ENCODE data around the gene USP40. TPM values are rescaled to one million over a fixed set of nuclear protein-coding genes. Genes with fewer than 3 reads are reported as not detected.

Gene USP40
- total RNA-seq, 6 experiments from 2014 or later = 22.8 to 27.4 (median 24.3) TPM

GRCh38 chr2:233455491-233455890 is 111.1 kb downstream of the USP40 start:
- Mint-ChIP-seq H3K27ac (no peak overlapping the region), H3K9me3 (no peaks in the 10 kb centered on the region), H3K27me3 (ENCODE audit: insufficient read depth) (no peaks in the 10 kb centered on the region; the same call in 1 of the 2 replicates), H3K36me3 (ENCODE audit: low read depth) (peaks cover 6% of the 10 kb centered on the region; the same call in 1 of the 2 replicates), H3K4me1 (ENCODE audit: low read depth) (no peaks in the 10 kb centered on the region), H3K4me3 (no peak overlapping the region)
- TF ChIP-seq CTCF (IDR thresholded peaks at IDR 0.05) = no peak
- no peak for DNase-seq

GRCh38 chr2:233455006-233455405 is 111.6 kb downstream of the USP40 start:
- no peak for DNase-seq
- no peak overlapping the region for H3K27ac Mint-ChIP-seq
- H3K9me3 Mint-ChIP-seq = no peaks in the 10 kb centered on the region
- H3K36me3 Mint-ChIP-seq (ENCODE audit: low read depth) = peaks cover 6% of the 10 kb centered on the region; the same call in 1 of the 2 replicates
- TF ChIP-seq CTCF (IDR thresholded peaks at IDR 0.05) = no peak
- no peaks in the 10 kb centered on the region for H3K4me1 Mint-ChIP-seq (ENCODE audit: low read depth)
- H3K27me3 Mint-ChIP-seq (ENCODE audit: insufficient read depth) = no peaks in the 10 kb centered on the region; the same call in 1 of the 2 replicates
- H3K4me3 Mint-ChIP-seq = no peak overlapping the region

- Mint-ChIP-seq H3K4me3 (no peak overlapping the region), H3K27ac (no peak overlapping the region), H3K36me3 (ENCODE audit: low read depth) (peaks cover 6% of the 10 kb centered on the region; the same call in 1 of the 2 replicates), H3K27me3 (ENCODE audit: insufficient read depth) (no peaks in the 10 kb centered on the region; the same call in none of the 2 replicates), H3K9me3 (no peaks in the 10 kb centered on the region), H3K4me1 (ENCODE audit: low read depth) (no peaks in the 10 kb centered on the region)
- TF ChIP-seq CTCF (IDR thresholded peaks at IDR 0.05) = no peak
- DNase-seq = no peak
Measured at GRCh38 chr2:233453916-233454315, 112.7 kb downstream of the USP40 start.

- Mint-ChIP-seq H3K9me3 (no peaks in the 10 kb centered on the region), H3K27me3 (ENCODE audit: insufficient read depth) (no peaks in the 10 kb centered on the region; the same call in none of the 2 replicates), H3K27ac (no peak overlapping the region), H3K4me3 (no peak overlapping the region), H3K36me3 (ENCODE audit: low read depth) (peaks cover 7% of the 10 kb centered on the region; the same call in 1 of the 2 replicates), H3K4me1 (ENCODE audit: low read depth) (peaks cover 2% of the 10 kb centered on the region; the same call in 1 of the 2 replicates)
- no peak for TF ChIP-seq CTCF (IDR thresholded peaks at IDR 0.05)
- no peak for DNase-seq
Measured at GRCh38 chr2:233453111-233453915, 113.3 kb downstream of the USP40 start.

- Mint-ChIP-seq H3K9me3 (no peaks in the 10 kb centered on the region), H3K27me3 (ENCODE audit: insufficient read depth) (no peaks in the 10 kb centered on the region; the same call in none of the 2 replicates), H3K4me1 (ENCODE audit: low read depth) (peaks cover 5% of the 10 kb centered on the region; the same call in 1 of the 2 replicates), H3K4me3 (no peak overlapping the region), H3K36me3 (ENCODE audit: low read depth) (peaks cover 4% of the 10 kb centered on the region; the same call in 1 of the 2 replicates), H3K27ac (no peak overlapping the region)
- DNase-seq = no peak
- TF ChIP-seq CTCF (IDR thresholded peaks at IDR 0.05) = no peak
Measured at GRCh38 chr2:233451950-233452349, 114.6 kb downstream of the USP40 start.

All from HFFc6 (cell line).